HL-60 (cell line): ENCODE results near the gene ZBTB21.
A peak's percentile ranks its signal among the peaks of the same experiment; 100 is the strongest.

ENCODE experiments used
- DNase-seq, 2 experiments: peaks; one replicate each; pipeline ENCODE4 v3.0.0-alpha.2; 2010 to 2020; ENCODE audit warnings: low read depth in 1 of 2, low spot score in 1 of 2
- H3K27ac ChIP-seq: fragments of 250-450 bp; sonication (Bioruptor Pico); replicated peaks from 2 replicates; pipeline ENCODE4 v1.5.1; 2020; ENCODE audit warnings: mild to moderate bottlenecking, moderate library complexity
- H3K27me3 ChIP-seq: fragments of 250-450 bp; sonication (Bioruptor Pico); 2 replicates; pipeline ENCODE4 v1.5.1; 2021; ENCODE audit warnings: mild to moderate bottlenecking, moderate library complexity; ENCODE audit not compliant: insufficient read depth, poor library complexity, severe bottlenecking
- H3K4me3 ChIP-seq: replicated peaks from 2 replicates; pipeline ENCODE4 v1.5.1; 2011; ENCODE audit warnings: mild to moderate bottlenecking, control low read depth, low read length; ENCODE audit not compliant: insufficient read depth
- CTCF ChIP-seq: IDR thresholded peaks from one replicate; pipeline ENCODE4 v1.5.1; 2011; ENCODE audit warnings: low read length, control low read depth, inconsistent platforms; ENCODE audit not compliant: insufficient read depth
- GABPA ChIP-seq: IDR thresholded peaks from 2 replicates; pipeline ENCODE4 v1.6.1; 2012; ENCODE audit warnings: low read depth
- POLR2AphosphoS5 ChIP-seq: IDR thresholded peaks from 2 replicates; pipeline ENCODE4 v1.6.1; 2012; ENCODE audit warnings: low read depth
- SPI1 ChIP-seq: IDR thresholded peaks from 2 replicates; pipeline ENCODE4 v1.6.1; 2012; ENCODE audit warnings: low read depth, mild to moderate bottlenecking, borderline replicate concordance
- TF ChIP-seq, protein P1 (sequence below): IDR thresholded peaks from 2 replicates; pipeline ENCODE4 v1.6.1; 2012; ENCODE audit warnings: low read depth; ENCODE audit not compliant: insufficient replicate concordance

ZBTB21 gene

GRCh38 chr21:41977034-41977950, 32.9 kb downstream of the ZBTB21 start:
- H3K27ac ChIP-seq: no peak overlapping the region
- no peak for DNase-seq
- H3K4me3 ChIP-seq: no peak overlapping the region
- H3K27me3 ChIP-seq: no peaks in the 10 kb centered on the region
- no peak for TF ChIP-seq POLR2AphosphoS5

GRCh38 chr21:41976611-41977010, 33.5 kb downstream of the ZBTB21 start:
- H3K27me3 ChIP-seq: no peaks in the 10 kb centered on the region
- H3K4me3 ChIP-seq: no peak overlapping the region
- TF ChIP-seq, protein P1, sequence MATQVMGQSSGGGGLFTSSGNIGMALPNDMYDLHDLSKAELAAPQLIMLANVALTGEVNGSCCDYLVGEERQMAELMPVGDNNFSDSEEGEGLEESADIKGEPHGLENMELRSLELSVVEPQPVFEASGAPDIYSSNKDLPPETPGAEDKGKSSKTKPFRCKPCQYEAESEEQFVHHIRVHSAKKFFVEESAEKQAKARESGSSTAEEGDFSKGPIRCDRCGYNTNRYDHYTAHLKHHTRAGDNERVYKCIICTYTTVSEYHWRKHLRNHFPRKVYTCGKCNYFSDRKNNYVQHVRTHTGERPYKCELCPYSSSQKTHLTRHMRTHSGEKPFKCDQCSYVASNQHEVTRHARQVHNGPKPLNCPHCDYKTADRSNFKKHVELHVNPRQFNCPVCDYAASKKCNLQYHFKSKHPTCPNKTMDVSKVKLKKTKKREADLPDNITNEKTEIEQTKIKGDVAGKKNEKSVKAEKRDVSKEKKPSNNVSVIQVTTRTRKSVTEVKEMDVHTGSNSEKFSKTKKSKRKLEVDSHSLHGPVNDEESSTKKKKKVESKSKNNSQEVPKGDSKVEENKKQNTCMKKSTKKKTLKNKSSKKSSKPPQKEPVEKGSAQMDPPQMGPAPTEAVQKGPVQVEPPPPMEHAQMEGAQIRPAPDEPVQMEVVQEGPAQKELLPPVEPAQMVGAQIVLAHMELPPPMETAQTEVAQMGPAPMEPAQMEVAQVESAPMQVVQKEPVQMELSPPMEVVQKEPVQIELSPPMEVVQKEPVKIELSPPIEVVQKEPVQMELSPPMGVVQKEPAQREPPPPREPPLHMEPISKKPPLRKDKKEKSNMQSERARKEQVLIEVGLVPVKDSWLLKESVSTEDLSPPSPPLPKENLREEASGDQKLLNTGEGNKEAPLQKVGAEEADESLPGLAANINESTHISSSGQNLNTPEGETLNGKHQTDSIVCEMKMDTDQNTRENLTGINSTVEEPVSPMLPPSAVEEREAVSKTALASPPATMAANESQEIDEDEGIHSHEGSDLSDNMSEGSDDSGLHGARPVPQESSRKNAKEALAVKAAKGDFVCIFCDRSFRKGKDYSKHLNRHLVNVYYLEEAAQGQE: no peak
- TF ChIP-seq POLR2AphosphoS5 (no peak), GABPA (no peak), SPI1 (no peak), CTCF (no peak)
- no peak for DNase-seq
- no peak overlapping the region for H3K27ac ChIP-seq

DNA sequence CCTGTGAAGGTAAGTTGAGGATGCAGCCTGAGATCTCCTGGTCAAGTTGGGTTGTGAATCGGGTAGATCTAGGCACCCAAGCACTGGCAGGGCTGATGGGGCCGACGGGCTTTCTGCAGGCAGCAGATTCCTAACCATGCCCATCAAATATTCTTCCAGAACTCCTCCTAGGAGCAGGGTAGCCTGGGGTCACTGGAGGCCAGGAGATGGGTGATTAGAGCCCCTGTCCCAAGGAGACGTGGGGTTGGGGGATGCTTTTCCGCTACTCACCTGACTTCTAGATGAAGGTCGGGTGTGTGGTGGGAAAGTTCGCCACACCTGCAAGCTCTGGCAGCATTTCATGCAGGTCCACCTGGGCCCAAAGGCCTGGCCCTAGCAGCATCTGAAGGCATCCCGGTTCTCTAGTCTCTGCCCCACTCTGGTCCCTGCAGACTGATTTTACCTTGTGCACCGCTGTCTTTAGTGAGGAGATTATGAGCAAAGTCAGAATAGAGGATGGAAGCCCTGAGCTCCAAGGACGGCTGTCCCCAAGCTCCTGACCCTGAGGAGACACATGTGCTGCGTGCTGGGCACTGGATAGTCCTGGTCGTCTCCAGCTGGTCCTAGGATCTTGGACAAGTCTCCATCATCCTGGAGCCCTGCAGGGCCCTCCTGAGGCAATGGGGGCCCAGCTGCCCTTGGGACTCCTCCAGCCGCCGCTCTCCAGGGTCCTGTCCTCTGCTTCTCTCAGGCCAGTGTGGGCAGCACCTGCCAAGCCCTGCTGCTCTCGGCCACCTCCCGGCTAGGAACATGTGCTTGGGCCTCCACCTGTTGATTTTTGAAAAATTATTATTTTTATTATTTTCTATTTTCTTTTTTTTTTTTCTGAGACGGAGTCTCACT, 34.5 kb downstream of the ZBTB21 start:
- no peaks in the 10 kb centered on the region for H3K27me3 ChIP-seq
- H3K4me3 ChIP-seq: no peak overlapping the region
- DNase-seq: no peak
- no peak overlapping the region for H3K27ac ChIP-seq
- TF ChIP-seq, protein P1: peak; percentile 88
- TF ChIP-seq SPI1 (no peak), CTCF (no peak)

DNA sequence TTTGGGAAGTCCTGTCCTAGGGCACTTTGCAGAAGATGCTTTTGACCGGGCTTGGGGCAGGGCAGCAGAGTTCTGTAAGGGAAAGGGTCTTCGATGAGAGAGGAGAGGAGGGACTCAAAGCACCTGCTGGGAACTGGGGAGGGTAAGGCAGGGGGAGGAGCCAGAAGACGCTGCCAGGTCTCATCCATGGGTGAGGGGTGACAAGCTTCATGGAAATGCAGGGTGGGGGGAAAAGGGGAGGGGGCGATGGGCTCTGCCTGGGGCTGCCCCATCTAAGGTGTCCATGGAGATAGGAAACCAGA, 35.5 kb downstream of the ZBTB21 start:
- TF ChIP-seq, protein P1: no peak
- Histone ChIP-seq H3K27ac (no peak overlapping the region), H3K27me3 (no peaks in the 10 kb centered on the region), H3K4me3 (no peak overlapping the region)
- no peak for DNase-seq
